Epithelial cell of proximal tubule (primary cell): Measurements from ENCODE around the gene HELB. TPM values are rescaled to one million over a fixed set of nuclear protein-coding genes. Genes with fewer than 3 reads are reported as not detected.
A peak's percentile ranks its signal among the peaks of the same experiment; 100 is the strongest.

Source experiments
- DNase-seq: peaks from one replicate; pipeline ENCODE4 v3.0.0-alpha.2; 2011; ENCODE audit warnings: low read depth
- H3K4me3 ChIP-seq: 2 replicates; pipeline ENCODE4 v1.5.1; 2011; ENCODE audit warnings: low read depth, mild to moderate bottlenecking, low read length
- CTCF ChIP-seq: conservative IDR thresholded peaks from 2 replicates; pipeline ENCODE4 v1.5.1; 2012; ENCODE audit warnings: low read depth, mild to moderate bottlenecking, low read length
- total RNA-seq: library from RNA; depleted of rRNA; stranded (reverse); fragments of >200 nt; gene quantifications from 2 replicates; pipeline ENCODE4 v1.2.3, GENCODE V29; 2015

The HELB gene
- total RNA-seq, 1 donor from 2014 or later = 2.0 TPM

GRCh38 chr12:66367015-66367667, 64.8 kb downstream of the HELB start:
- no peak overlapping the region for H3K4me3 ChIP-seq
- TF ChIP-seq CTCF = no peak
- no peak for DNase-seq

- no peak overlapping the region for H3K4me3 ChIP-seq
- DNase-seq = no peak
- TF ChIP-seq CTCF = no peak
Observed at GRCh38 chr12:66371982-66372381, 69.7 kb downstream of the HELB start.

- TF ChIP-seq CTCF = no peak
- no peak for DNase-seq
- no peak overlapping the region for H3K4me3 ChIP-seq
Observed at GRCh38 chr12:66375560-66375959, 73.3 kb downstream of the HELB start.

- no peak for DNase-seq
- no peak overlapping the region for H3K4me3 ChIP-seq
- TF ChIP-seq CTCF = no peak
Observed at GRCh38 chr12:66379616-66380015, 77.3 kb downstream of the HELB start.

- DNase-seq = no peak
- TF ChIP-seq CTCF = no peak
- H3K4me3 ChIP-seq = no peak overlapping the region
Observed at GRCh38 chr12:66380769-66381535, 78.7 kb downstream of the HELB start.

GRCh38 chr12:66387117-66387516, 84.8 kb downstream of the HELB start:
- peak; percentile 12 for DNase-seq
- H3K4me3 ChIP-seq = no peak overlapping the region
- no peak for TF ChIP-seq CTCF

Other genes starting within 250 kb of the HELB start
- gene LLPH, start 171.7 kb upstream of the HELB start, total RNA-seq = 12.6 and 15.9 TPM in 2 replicates
- gene TMBIM4, start 132.5 kb upstream of the HELB start, total RNA-seq = 60.9 and 84.8 TPM in 2 replicates
- gene IRAK3, start 113.3 kb upstream of the HELB start, total RNA-seq = 0.81 and 1.9 TPM in 2 replicates